ENCODE measurements around the gene JUN. TPM values are rescaled to one million over a fixed set of nuclear protein-coding genes. Genes with fewer than 3 reads are reported as not detected.
A peak's percentile ranks its signal among the peaks of the same experiment; 100 is the strongest.

JUN gene
- total and polyA plus RNA-seq, 2 donors from 2014 or later: 41.8 to 109 TPM

- Histone ChIP-seq H3K36me3 (ENCODE audit: control insufficient read depth in 2 of 3, insufficient read depth in 3 of 3, low read length in 3 of 3) (no peaks in the 10 kb centered on the region), H3K4me3 (ENCODE audit: low read length in 3 of 3) (no peak overlapping the region), H3K27ac (ENCODE audit: low read depth in 2 of 2, low read length in 2 of 2) (no peak overlapping the region), H3K4me1 (ENCODE audit: control insufficient read depth in 2 of 3, insufficient read depth in 2 of 3, low read depth in 1 of 3, low read length in 3 of 3) (no peaks in the 10 kb centered on the region), H3K9me3 (ENCODE audit: control insufficient read depth in 2 of 3, insufficient read depth in 1 of 3, low read length in 3 of 3) (no peaks in the 10 kb centered on the region), H3K27me3 (ENCODE audit: control insufficient read depth, insufficient read depth, low read length) (no peaks in the 10 kb centered on the region), H3K9ac (ENCODE audit: low read length in 3 of 3) (no peak overlapping the region)
- FAIRE-seq (no peak), DNase-seq (no peak)
- no peak for TF ChIP-seq CTCF (IDR thresholded peaks at IDR 0.05; ENCODE audit: borderline replicate concordance, extremely low read depth, insufficient read depth)
- intact Hi-C loops (cut with DNase I): no loop called here
Observed at GRCh38 chr1:58764294-58764978, 19.4 kb downstream of the JUN start.

- TF ChIP-seq CTCF (IDR thresholded peaks at IDR 0.05; ENCODE audit: borderline replicate concordance, extremely low read depth, insufficient read depth): no peak
- no peak overlapping the region for H3K4me3 ChIP-seq (ENCODE audit: low read length in 3 of 3)
- no peaks in the 10 kb centered on the region for H3K36me3 ChIP-seq (ENCODE audit: control insufficient read depth in 2 of 3, insufficient read depth in 3 of 3, low read length in 3 of 3)
- H3K4me1 ChIP-seq (ENCODE audit: control insufficient read depth in 2 of 3, insufficient read depth in 2 of 3, low read depth in 1 of 3, low read length in 3 of 3): no peaks in the 10 kb centered on the region
- FAIRE-seq: no peak
- H3K27me3 ChIP-seq (ENCODE audit: control insufficient read depth, insufficient read depth, low read length): no peaks in the 10 kb centered on the region
- intact Hi-C loops (cut with DNase I): no loop called here
- no peak overlapping the region for H3K9ac ChIP-seq (ENCODE audit: low read length in 3 of 3)
- no peak for DNase-seq
- H3K27ac ChIP-seq (ENCODE audit: low read depth in 2 of 2, low read length in 2 of 2): no peak overlapping the region
- no peaks in the 10 kb centered on the region for H3K9me3 ChIP-seq (ENCODE audit: control insufficient read depth in 2 of 3, insufficient read depth in 1 of 3, low read length in 3 of 3)
Observed at GRCh38 chr1:58763214-58763613, 20.6 kb downstream of the JUN start.

DNA sequence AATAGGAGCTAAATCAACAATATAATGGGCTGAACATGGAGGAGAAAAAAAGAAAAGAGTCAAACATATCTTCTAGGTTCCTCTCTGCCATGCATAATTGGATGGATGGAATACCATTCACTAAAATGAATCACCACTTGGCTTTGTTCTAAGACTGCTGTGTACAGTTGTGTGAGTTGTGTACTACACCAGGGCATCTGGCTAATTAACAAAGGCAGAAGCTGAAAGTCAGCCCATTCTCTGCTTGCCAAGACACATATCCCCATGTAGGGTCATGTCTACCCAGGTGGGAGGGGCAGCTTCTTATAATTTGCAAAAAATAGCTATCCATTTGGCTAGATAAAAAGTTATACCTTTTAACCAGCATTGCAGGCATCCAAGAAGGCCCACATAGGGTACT, 21.0 kb downstream of the JUN start:
- DNase-seq (no peak), FAIRE-seq (no peak)
- intact Hi-C loops (cut with DNase I): no loop called here
- Histone ChIP-seq H3K4me3 (ENCODE audit: low read length in 3 of 3) (no peak overlapping the region), H3K27me3 (ENCODE audit: control insufficient read depth, insufficient read depth, low read length) (no peaks in the 10 kb centered on the region), H3K27ac (ENCODE audit: low read depth in 2 of 2, low read length in 2 of 2) (no peak overlapping the region), H3K4me1 (ENCODE audit: control insufficient read depth in 2 of 3, insufficient read depth in 2 of 3, low read depth in 1 of 3, low read length in 3 of 3) (no peaks in the 10 kb centered on the region), H3K9ac (ENCODE audit: low read length in 3 of 3) (no peak overlapping the region), H3K36me3 (ENCODE audit: control insufficient read depth in 2 of 3, insufficient read depth in 3 of 3, low read length in 3 of 3) (no peaks in the 10 kb centered on the region), H3K9me3 (ENCODE audit: control insufficient read depth in 2 of 3, insufficient read depth in 1 of 3, low read length in 3 of 3) (no peaks in the 10 kb centered on the region)
- TF ChIP-seq CTCF (IDR thresholded peaks at IDR 0.05; ENCODE audit: borderline replicate concordance, extremely low read depth, insufficient read depth): no peak

DNA sequence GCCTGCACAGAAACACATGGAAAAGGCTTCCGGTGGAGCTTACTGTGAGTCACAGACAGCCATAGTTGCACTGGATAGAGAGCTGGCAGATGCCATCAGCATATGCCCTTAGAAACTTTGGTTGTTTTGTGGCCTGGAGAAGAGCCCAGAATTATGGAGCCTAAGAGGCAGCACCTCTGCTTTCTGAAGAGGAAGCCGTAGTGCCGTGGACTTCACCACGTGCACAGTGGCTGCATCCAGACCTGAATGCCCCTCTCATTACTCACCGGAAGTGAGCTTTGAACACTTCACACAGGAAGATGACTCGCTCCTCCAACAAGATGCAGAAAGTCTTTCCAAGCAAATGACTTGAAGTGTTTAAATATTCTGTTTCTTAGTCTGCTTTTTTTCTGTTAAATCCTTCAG, 28.4 kb downstream of the JUN start:
- Histone ChIP-seq H3K36me3 (ENCODE audit: control insufficient read depth in 2 of 3, insufficient read depth in 3 of 3, low read length in 3 of 3) (no peaks in the 10 kb centered on the region), H3K27me3 (ENCODE audit: control insufficient read depth, insufficient read depth, low read length) (no peaks in the 10 kb centered on the region), H3K4me3 (ENCODE audit: low read length in 3 of 3) (no peak overlapping the region), H3K4me1 (ENCODE audit: control insufficient read depth in 2 of 3, insufficient read depth in 2 of 3, low read depth in 1 of 3, low read length in 3 of 3) (peaks cover 0 to 2% (median 0%) of the 10 kb centered on the region in 3 donors), H3K9me3 (ENCODE audit: control insufficient read depth in 2 of 3, insufficient read depth in 1 of 3, low read length in 3 of 3) (no peaks in the 10 kb centered on the region), H3K27ac (ENCODE audit: low read depth in 2 of 2, low read length in 2 of 2) (no peak overlapping the region), H3K9ac (ENCODE audit: low read length in 3 of 3) (no peak overlapping the region)
- TF ChIP-seq CTCF (IDR thresholded peaks at IDR 0.05; ENCODE audit: borderline replicate concordance, extremely low read depth, insufficient read depth): no peak
- DNase-seq (peak in 1 of 5 donors; percentile 79), FAIRE-seq (no peak)
- intact Hi-C loops (cut with DNase I): no loop called here

All from kidney (tissue), 14 donors.